ENCODE data around the gene SOX1.
A peak's percentile ranks its signal among the peaks of the same experiment; 100 is the strongest.

The SOX1 gene

DNA sequence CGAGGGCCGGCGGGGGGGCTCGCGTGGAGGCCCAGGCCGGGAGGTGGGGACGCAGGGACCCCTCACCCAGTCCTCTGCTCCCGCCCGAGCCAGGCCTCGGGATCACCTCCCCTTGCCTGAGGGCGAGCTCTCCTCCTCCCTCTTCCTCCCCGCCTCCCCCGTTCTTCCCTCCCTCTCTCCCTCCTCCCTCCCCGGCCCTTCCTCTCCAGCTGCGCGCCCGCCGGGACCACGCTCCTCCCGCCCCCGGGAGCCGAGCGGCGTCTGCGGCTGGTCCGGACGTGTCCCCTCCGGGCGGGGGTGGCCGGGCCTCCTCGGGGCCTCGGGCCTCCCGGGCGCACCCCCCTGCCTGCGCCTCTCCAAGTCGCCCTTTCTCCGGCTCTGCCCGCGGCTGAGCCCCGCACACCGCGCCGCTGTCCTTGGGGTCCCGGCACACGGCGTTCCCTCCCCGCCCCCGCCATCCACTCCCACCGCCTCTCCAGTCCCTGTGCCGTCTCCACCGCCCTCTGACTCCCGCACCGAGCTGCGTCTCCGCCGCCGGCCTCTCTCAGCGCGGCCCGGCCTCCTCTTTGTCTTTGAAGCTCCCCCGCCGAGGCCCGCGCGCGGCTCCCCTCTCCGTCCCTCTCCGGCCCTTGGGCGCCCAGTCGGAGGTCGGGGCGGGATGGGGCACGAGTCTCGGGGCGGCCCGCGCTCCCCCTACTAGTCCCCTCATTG lies 5.7 kb downstream of the SOX1 start:
- H3K4me1 Mint-ChIP-seq (ENCODE audit: low read depth) = no peaks in the 10 kb centered on the region
- H3K27me3 Mint-ChIP-seq (ENCODE audit: low read depth) = peaks cover 70% of the 10 kb centered on the region
- H3K36me3 Mint-ChIP-seq (ENCODE audit: low read depth) = no peaks in the 10 kb centered on the region
- no peak for DNase-seq (ENCODE audit: low spot score)
- H3K9me3 Mint-ChIP-seq = peaks cover 7% of the 10 kb centered on the region
- no peak overlapping the region for H3K4me3 Mint-ChIP-seq
- no peak overlapping the region for H3K27ac Mint-ChIP-seq

DNA sequence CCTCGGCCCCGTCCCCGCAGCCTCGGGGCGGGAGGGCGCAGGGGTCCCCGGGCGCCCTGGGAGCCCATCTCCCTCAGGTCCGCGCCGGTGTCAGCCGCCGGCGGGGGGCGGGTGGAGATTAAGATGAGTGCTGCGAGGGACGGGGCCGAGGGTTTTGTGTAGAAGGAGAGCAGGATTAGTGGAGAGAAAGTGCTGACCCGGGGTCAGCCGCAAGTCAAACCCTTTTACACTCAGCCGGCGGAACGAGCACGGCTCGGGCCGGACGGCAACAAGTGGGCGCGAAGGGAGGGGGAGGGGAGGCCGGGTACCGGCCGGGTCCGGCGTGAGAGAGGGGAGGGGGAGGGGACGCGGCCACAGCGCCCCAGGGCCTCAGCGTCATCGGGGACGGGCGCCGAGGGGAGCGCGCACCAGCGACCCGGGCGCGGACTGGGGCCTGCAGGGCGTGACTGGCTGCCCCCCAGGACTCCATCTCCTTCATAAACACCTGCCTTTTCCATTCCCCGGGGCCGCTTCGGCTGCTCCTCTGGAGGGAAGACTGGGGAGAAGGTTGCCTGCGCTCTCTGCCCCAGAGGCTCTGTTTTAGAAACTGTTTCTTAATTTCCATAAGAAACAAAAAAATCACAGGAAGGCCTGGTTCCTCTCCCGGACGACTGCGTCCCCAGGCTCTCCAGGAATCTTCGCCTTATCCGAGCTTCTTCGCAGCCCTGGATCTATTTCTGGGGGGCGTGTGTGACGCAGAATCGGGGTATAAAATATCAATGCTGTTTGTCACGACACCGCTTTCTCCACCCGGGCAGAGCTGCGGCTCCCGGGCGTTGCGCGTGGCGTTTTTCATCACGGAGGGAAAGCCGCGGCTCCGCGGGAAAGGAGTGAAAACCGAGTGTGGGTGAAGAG lies 6.5 kb downstream of the SOX1 start:
- Mint-ChIP-seq H3K4me3 (no peak overlapping the region), H3K36me3 (ENCODE audit: low read depth) (no peaks in the 10 kb centered on the region), H3K27me3 (ENCODE audit: low read depth) (peaks cover 74% of the 10 kb centered on the region), H3K4me1 (ENCODE audit: low read depth) (no peaks in the 10 kb centered on the region), H3K9me3 (peaks cover 7% of the 10 kb centered on the region), H3K27ac (peak overlapping the region; percentile 52)
- no peak for DNase-seq (ENCODE audit: low spot score)

DNA sequence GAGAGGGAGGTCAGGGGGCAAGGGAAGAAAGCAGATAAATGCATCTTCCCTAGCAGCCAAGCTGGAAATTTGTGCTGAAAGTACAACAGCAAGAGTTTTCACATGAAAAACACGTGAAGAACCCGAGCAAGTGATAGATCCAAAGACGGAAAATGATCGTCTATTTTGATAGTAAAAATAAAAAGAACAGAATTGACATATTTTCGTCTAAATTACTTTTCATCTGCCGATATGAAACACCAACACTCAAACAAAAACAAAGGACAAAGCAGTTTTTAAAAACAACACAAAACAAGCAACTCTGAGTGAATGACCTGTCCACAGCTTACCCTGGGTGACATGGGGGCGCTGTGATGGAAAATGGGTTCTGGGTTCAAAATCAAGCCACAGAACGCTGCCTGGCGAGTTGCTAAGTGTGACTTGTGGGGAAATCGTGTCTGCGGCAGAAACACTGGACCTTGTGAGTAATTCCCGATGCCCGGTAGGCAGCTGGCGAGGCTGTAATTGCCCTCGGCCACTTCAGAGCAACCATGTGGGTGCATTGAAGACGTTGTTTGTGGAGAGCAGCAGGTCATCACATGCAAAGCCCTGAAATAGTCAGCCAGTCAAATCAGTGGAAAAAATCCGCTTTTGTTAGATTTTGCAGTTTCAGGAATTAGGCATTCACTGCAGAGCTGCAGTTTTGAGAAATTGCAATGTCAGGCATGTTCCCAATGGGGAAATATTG lies 7.4 kb downstream of the SOX1 start:
- no peaks in the 10 kb centered on the region for H3K4me1 Mint-ChIP-seq (ENCODE audit: low read depth)
- no peaks in the 10 kb centered on the region for H3K36me3 Mint-ChIP-seq (ENCODE audit: low read depth)
- peaks cover 5% of the 10 kb centered on the region for H3K9me3 Mint-ChIP-seq
- no peak for DNase-seq (ENCODE audit: low spot score)
- no peak overlapping the region for H3K4me3 Mint-ChIP-seq
- H3K27ac Mint-ChIP-seq = peak overlapping the region; percentile 52
- peaks cover 69% of the 10 kb centered on the region for H3K27me3 Mint-ChIP-seq (ENCODE audit: low read depth)

DNA sequence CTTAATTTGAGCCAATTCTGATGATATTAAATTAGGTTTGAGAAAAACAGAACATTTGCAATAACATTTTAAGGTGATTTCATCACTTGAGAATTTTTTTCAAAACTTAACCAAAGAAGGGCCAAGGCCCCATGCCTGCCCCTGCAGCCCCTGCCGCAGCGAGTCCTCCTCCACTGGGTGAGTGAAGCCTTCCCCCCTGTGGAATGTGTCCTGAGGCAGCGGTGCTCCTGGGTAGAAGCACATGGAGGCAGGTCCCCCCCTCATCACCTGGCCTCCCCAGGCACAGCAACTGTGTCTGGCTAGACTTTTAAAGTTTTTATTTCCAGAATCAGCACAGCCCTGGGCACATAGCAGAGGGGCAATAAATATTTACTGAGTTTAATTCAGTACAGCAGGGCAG lies 10.8 kb downstream of the SOX1 start:
- DNase-seq (ENCODE audit: low spot score) = no peak
- Mint-ChIP-seq H3K4me1 (ENCODE audit: low read depth) (no peaks in the 10 kb centered on the region), H3K4me3 (no peak overlapping the region), H3K27ac (no peak overlapping the region), H3K9me3 (no peaks in the 10 kb centered on the region), H3K36me3 (ENCODE audit: low read depth) (no peaks in the 10 kb centered on the region), H3K27me3 (ENCODE audit: low read depth) (peaks cover 44% of the 10 kb centered on the region)

DNA sequence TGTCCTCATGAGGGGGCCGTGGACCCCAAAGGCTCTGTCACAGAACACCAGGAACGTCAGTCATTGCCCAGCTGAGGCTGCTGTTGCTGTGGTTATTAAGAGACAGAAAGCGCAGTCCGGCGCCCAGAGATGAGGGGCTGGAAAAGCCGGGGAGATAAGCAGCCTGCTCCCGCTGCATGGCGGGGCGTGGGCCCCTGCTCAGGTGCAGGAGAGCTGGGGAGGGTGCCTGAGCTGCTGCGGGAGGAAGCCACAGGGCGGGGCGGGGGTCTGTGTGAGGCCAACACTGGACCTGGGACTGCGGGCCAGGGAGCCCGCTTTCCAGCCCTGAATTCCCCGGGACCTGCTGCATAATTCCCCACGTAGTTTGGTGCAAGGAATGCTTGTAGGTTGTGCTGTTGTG lies 11.3 kb downstream of the SOX1 start:
- Mint-ChIP-seq H3K27ac (no peak overlapping the region), H3K36me3 (ENCODE audit: low read depth) (no peaks in the 10 kb centered on the region), H3K4me1 (ENCODE audit: low read depth) (no peaks in the 10 kb centered on the region), H3K4me3 (no peak overlapping the region), H3K9me3 (no peaks in the 10 kb centered on the region), H3K27me3 (ENCODE audit: low read depth) (peaks cover 43% of the 10 kb centered on the region)
- DNase-seq (ENCODE audit: low spot score) = no peak

DNA sequence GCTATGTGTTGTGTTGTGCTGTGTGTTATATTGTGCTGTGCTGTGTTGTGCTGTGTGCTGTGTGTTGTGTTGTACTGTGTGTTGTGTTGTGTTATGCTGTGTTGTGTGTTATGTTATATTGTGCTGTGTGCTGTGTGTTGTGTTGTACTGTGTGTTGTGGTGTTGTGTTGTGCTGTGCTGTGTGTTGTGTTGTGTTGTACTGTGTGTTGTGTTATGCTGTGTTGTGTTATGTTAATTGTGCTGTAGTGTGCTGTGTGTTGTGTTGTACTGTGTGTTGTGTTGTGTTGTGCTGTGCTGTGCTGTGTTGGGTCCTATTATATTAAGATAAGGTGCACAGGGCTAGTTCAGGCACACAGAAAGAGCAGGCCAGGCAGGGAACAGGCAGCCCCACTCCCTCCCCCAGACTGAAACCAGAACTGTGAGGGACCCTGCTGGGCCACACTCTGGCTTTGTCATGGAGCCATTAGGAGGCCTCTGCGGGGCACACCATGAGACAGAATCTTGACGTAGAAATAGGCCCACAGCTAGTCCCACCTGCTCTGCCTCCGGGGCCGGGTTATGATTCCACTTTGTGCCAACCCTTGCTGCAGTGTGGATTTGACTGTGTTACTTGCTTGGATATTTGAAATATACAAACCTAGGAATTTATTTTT lies 12.1 kb downstream of the SOX1 start:
- Mint-ChIP-seq H3K27ac (no peak overlapping the region), H3K9me3 (peaks cover 6% of the 10 kb centered on the region), H3K4me3 (no peak overlapping the region), H3K36me3 (ENCODE audit: low read depth) (no peaks in the 10 kb centered on the region), H3K4me1 (ENCODE audit: low read depth) (no peaks in the 10 kb centered on the region), H3K27me3 (ENCODE audit: low read depth) (peaks cover 36% of the 10 kb centered on the region)
- DNase-seq (ENCODE audit: low spot score) = no peak

DNA sequence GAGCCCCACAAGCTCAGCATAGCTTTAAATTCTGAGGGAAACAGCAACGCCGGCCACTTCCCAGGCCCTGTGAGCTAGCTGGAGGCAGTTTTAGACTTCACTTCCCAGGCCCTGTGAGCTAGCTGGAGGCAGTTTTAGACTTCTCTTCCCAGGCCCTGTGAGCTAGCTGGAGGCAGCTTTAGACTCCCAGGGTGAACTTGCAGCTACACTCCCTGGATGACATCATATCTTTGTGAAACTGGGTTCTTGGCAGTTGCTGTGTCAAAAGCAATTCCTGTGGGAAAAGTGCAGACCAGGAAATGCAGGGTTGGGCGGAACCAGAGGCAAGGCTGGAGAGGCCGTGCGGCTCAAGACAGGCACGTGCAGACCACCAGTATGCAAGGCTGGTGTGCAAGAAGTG lies 12.7 kb downstream of the SOX1 start:
- Mint-ChIP-seq H3K36me3 (ENCODE audit: low read depth) (no peaks in the 10 kb centered on the region), H3K27me3 (ENCODE audit: low read depth) (peaks cover 29% of the 10 kb centered on the region), H3K27ac (no peak overlapping the region), H3K4me1 (ENCODE audit: low read depth) (no peaks in the 10 kb centered on the region), H3K4me3 (no peak overlapping the region), H3K9me3 (peaks cover 12% of the 10 kb centered on the region)
- no peak for DNase-seq (ENCODE audit: low spot score)

DNA sequence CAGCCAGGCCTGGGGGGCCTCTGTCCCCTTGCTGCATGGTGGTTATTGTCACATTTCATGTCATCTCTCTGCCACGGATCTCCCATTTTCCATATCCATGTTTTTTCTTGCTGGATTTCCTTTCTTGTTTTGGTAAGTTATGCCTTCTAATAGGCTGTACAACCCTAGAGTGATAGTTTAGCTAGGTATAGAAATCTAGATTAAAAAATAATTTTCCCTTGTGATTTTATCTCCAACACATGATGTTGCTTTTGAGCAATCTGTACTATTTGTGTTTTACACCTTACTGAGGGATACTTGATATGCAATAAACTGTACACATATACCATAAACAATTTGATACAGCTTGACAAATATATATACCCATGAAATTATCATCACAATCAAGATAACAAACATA lies 17.0 kb downstream of the SOX1 start:
- Mint-ChIP-seq H3K36me3 (ENCODE audit: low read depth) (no peaks in the 10 kb centered on the region), H3K27me3 (ENCODE audit: low read depth) (no peaks in the 10 kb centered on the region), H3K9me3 (peaks cover 22% of the 10 kb centered on the region), H3K4me1 (ENCODE audit: low read depth) (no peaks in the 10 kb centered on the region), H3K4me3 (no peak overlapping the region), H3K27ac (no peak overlapping the region)
- no peak for DNase-seq (ENCODE audit: low spot score)

DNA sequence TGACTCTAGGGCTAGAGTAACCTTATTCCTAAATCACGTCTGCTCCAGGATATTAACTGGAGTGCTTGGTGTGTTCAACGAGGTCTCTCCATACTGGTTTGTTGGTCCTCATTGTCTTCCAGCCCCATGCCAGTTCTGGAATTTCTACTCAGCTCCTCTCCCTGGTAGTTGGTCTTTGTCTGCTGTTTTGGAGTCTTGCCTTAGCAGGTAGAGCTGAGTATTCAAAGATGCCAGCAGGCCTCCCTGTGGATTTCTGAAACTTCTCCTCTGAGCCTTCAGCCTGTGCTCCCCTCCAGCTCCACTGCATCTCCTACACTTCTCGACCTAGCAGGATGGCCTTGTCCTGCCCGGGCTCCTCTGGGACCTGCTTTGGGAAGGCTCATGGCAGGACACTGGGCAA lies 25.5 kb downstream of the SOX1 start:
- H3K36me3 Mint-ChIP-seq (ENCODE audit: low read depth) = no peaks in the 10 kb centered on the region
- H3K9me3 Mint-ChIP-seq = no peaks in the 10 kb centered on the region
- no peak for DNase-seq (ENCODE audit: low spot score)
- H3K4me1 Mint-ChIP-seq (ENCODE audit: low read depth) = no peaks in the 10 kb centered on the region
- peaks cover 2% of the 10 kb centered on the region for H3K27me3 Mint-ChIP-seq (ENCODE audit: low read depth)
- H3K27ac Mint-ChIP-seq = no peak overlapping the region
- H3K4me3 Mint-ChIP-seq = no peak overlapping the region

DNA sequence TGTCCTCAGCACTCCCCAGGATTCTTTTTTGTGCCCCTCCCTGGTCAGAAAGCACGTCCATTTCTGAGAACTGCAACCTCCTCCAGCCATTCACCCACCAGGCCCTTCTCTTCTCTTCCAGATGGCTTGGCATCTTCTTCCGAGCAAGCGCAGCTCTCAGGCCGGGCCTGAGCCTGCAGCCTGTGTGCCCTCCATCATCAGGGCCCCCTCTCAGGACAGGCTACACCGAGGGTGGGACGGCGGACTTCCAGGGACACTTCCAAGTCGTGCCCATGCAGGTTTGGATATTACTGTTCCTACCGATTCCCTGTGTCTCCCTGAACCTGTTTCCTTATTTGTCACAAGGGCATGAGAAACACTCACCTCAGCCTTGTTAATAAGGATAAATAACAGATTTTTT lies 28.4 kb downstream of the SOX1 start:
- Mint-ChIP-seq H3K4me3 (no peak overlapping the region), H3K27ac (no peak overlapping the region), H3K4me1 (ENCODE audit: low read depth) (no peaks in the 10 kb centered on the region), H3K27me3 (ENCODE audit: low read depth) (peaks cover 2% of the 10 kb centered on the region), H3K9me3 (no peaks in the 10 kb centered on the region), H3K36me3 (ENCODE audit: low read depth) (no peaks in the 10 kb centered on the region)
- no peak for DNase-seq (ENCODE audit: low spot score)

DNA sequence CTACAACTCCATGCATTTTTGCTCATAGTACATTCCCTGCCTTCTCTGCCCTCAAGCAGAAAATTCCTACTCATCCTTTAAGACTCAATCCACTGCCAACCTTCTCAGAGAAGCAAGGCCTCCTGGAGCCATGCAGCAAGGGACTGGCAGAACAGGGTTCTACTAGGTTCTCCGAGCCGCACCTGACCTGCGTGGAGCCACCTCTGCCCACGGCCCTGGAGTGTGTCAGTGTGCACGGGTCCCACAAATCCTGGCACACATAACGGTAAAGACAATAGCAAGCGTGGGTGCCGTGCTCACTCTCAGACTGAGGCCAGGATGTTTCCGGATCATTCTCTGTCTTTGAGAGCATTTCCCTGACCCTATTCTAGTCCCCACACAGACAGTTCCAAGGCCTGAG lies 30.0 kb downstream of the SOX1 start:
- no peak for DNase-seq (ENCODE audit: low spot score)
- Mint-ChIP-seq H3K36me3 (ENCODE audit: low read depth) (no peaks in the 10 kb centered on the region), H3K4me3 (no peak overlapping the region), H3K9me3 (no peaks in the 10 kb centered on the region), H3K4me1 (ENCODE audit: low read depth) (no peaks in the 10 kb centered on the region), H3K27me3 (ENCODE audit: low read depth) (peaks cover 14% of the 10 kb centered on the region), H3K27ac (no peak overlapping the region)

DNA sequence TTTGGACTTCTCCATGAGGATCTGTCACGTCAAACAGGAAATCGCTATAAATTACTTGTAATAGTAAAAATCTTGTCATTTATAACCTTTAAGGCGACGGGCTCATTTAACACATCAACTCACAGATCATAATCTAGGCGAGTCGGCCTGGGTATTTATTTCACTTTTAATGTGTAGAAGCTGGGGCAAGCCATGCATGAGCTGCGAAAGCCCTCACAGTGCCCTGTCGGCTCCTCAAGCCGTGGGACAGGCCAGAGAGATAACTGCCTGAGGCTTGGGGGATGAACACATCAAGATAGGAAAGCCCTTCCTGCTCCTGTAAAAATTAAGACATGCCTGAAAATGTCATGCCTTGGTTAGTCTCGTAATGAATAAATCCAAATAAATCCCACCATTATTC lies 30.8 kb downstream of the SOX1 start:
- no peaks in the 10 kb centered on the region for H3K36me3 Mint-ChIP-seq (ENCODE audit: low read depth)
- H3K9me3 Mint-ChIP-seq = no peaks in the 10 kb centered on the region
- DNase-seq (ENCODE audit: low spot score) = no peak
- H3K4me1 Mint-ChIP-seq (ENCODE audit: low read depth) = no peaks in the 10 kb centered on the region
- H3K27me3 Mint-ChIP-seq (ENCODE audit: low read depth) = peaks cover 20% of the 10 kb centered on the region
- no peak overlapping the region for H3K4me3 Mint-ChIP-seq
- H3K27ac Mint-ChIP-seq = no peak overlapping the region

DNA sequence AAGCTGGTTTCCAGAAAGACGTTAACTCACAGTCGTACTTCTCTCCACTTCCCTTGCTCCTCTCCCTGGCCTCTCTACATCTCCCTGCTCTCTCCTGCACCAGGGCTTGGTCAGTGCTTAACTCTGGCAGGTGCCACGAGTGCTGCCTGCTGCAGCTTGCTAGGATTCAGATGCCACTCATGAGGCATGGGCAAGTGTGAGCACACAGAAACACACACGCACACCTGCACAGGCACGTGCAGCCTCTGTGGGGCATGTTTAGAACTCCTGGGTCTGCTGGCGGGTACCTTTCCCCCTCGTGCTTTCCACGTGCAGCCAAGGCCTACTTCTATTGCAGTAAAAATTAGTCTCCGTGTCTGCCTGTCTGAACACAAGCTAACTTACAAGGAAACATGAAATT lies 31.8 kb downstream of the SOX1 start:
- H3K36me3 Mint-ChIP-seq (ENCODE audit: low read depth) = no peaks in the 10 kb centered on the region
- H3K4me3 Mint-ChIP-seq = no peak overlapping the region
- H3K27me3 Mint-ChIP-seq (ENCODE audit: low read depth) = peaks cover 20% of the 10 kb centered on the region
- no peaks in the 10 kb centered on the region for H3K9me3 Mint-ChIP-seq
- DNase-seq (ENCODE audit: low spot score) = no peak
- no peaks in the 10 kb centered on the region for H3K4me1 Mint-ChIP-seq (ENCODE audit: low read depth)
- no peak overlapping the region for H3K27ac Mint-ChIP-seq

Measured in T-helper 2 cell treated with Interferon-gamma antibody and Interleukin-4, amounts not matched to agents 5 μg/mL and 100 μg/mL, for 36 hours (primary cell).